Fibroblast of the aortic adventitia (primary cell): Measurements from ENCODE around the gene ARHGAP11A. TPM values are rescaled to one million over a fixed set of nuclear protein-coding genes. Genes with fewer than 3 reads are reported as not detected.

Source experiments
- DNase-seq: peaks from one replicate; pipeline ENCODE4 v3.0.0-alpha.2; 2010; ENCODE audit warnings: low read depth
- H3K4me3 ChIP-seq: 2 replicates; pipeline ENCODE4 v1.5.1; 2011; ENCODE audit warnings: low read depth, mild to moderate bottlenecking, control low read depth, low read length, moderate library complexity
- CTCF ChIP-seq: IDR thresholded peaks from 2 replicates; pipeline ENCODE4 v1.5.1; 2011; ENCODE audit warnings: mild to moderate bottlenecking, low read length, control low read depth, inconsistent platforms; ENCODE audit not compliant: insufficient read depth
- total RNA-seq: library from RNA; depleted of rRNA; stranded (reverse); fragments of >200 nt; gene quantifications from 2 replicates; pipeline ENCODE4 v1.2.3, GENCODE V29; 2012; ENCODE audit warnings: low replicate concordance

The ARHGAP11A gene
- total RNA-seq, 1 donor: 33.9 TPM

- peak; percentile 67 for DNase-seq
- TF ChIP-seq CTCF: peak; percentile 69
- H3K4me3 ChIP-seq: no peak overlapping the region
Observed at GRCh38 chr15:32649342-32649741, 34.0 kb downstream of the ARHGAP11A start.

DNA sequence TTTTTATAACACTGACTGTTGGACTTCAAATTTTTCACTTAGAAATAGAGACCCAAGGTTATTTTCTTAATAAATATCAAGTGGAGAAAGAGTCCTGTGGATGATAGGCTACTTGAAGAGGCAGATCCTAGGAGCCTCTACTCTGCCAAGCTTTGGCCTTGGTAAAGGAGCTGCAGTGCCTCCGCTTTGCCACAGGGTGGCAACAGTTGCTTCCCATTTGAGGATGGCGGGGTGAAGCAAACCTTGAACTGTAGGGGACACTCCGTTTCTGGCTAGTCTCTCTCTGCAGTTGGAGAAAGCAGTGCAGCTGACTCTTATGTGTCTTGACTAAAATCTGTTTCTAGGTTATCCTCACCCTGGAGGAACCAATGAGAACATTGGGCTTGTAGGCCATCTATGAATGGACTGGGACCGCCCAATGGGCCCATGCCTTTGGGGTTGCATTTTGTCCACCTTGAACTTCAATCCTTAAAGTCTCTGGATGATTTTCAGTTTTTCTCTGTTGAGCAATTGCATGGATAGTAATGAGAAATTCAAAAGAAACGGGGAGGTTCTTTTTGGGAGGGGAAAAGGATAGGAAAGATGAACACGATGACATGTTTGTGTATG is 36.0 kb downstream of the ARHGAP11A start:
- H3K4me3 ChIP-seq: no peak overlapping the region
- peak; percentile 99 for TF ChIP-seq CTCF
- DNase-seq: peak; percentile 85

- no peak for TF ChIP-seq CTCF
- no peak overlapping the region for H3K4me3 ChIP-seq
- DNase-seq: no peak
Observed at GRCh38 chr15:32652178-32652577, 36.9 kb downstream of the ARHGAP11A start.

DNA sequence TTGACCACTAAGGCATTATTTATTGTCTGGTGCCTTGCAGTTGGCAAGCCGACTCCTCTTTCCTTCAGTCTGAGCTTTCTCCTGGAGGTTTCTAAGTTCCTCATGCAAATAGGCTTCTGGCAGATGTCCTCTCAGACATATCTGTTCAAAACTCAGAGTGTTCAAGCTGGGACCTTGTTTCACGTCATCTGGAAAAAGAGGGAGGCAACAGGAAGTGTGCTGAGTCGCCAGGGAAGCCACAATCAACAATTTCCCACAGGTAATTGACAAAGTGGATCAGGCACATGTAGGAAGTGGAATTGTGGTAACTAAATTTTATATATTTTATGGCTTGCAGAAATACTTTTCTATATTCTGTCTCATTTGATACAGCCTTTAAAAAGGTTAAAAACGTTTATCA is 40.8 kb downstream of the ARHGAP11A start:
- no peak for DNase-seq
- no peak for TF ChIP-seq CTCF
- no peak overlapping the region for H3K4me3 ChIP-seq

DNA sequence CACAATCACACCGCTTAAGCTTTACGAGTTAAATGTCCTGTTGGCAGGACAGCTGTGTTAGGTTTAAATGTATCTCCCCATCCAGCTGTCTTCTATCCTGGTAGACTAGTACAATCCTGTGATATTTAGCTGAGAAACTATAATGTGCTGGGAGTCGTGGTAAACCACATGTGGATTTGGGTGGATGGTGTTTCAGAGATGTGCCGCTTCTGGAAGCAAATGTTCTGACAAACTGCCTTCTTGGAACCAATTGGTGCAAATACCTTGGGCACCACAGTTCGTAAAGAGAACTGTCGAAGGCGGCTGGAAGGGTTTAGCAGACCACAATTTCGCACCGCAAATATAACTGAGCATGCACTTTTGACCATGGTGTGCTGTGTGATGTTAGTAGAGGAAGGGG is 41.2 kb downstream of the ARHGAP11A start:
- TF ChIP-seq CTCF: no peak
- H3K4me3 ChIP-seq: no peak overlapping the region
- DNase-seq: no peak

DNA sequence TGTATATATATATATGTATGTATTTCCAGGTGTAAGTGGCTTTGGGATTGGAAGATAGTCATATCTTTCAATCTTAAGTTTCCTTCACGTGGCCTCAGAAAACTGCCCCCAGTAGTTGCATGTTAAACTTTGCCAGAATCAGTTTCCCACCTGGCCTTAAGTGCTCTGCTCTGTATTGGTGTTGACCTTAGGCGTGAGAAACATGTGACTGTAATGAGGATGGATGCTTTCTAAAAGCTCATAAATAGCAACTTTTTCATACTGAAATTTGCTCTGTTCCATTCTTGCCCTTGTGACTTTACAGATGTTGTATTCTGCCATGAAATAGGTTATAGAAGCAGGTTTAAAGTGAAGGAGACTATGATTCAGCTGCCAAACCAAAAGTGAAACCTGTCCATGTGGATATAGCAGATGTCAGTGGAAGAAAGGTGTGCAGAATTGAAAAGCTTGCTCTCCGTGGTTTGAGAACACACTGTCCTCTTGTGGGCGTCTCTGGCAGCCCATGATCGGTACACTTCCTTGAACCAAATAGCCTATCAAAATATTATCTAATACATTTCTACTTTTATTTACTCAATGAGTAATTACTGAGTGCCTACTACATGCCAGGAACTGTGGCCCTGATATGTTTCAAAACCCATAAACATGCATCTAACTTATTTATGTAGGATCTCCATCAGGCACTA is 42.0 kb downstream of the ARHGAP11A start:
- no peak for DNase-seq
- no peak overlapping the region for H3K4me3 ChIP-seq
- peak; percentile 21 for TF ChIP-seq CTCF
